Loucy (cell line): ENCODE measurements around the gene HES5.

Source experiments
- H2AFZ ChIP-seq: fragments of 200-600 bp; sonication (generic); 2 replicates; pipeline ENCODE4 v1.6.0; 2016; ENCODE audit warnings: antibody characterized with exemption, mild to moderate bottlenecking, low read length, moderate library complexity
- H3F3A ChIP-seq: fragments of 200-600 bp; 2 replicates; pipeline ENCODE4 v1.6.0; 2016; ENCODE audit warnings: antibody characterized with exemption, low read depth, mild to moderate bottlenecking
- H3K27me3 ChIP-seq: fragments of 200-600 bp; sonication (generic); 2 replicates; pipeline ENCODE4 v1.6.1; 2014; ENCODE audit warnings: low read length, mild to moderate bottlenecking; ENCODE audit not compliant: insufficient read depth, poor library complexity, severe bottlenecking
- H3K36me3 ChIP-seq: fragments of 200-600 bp; sonication (generic); 2 replicates; pipeline ENCODE4 v1.6.1; 2016; ENCODE audit warnings: low read length; ENCODE audit not compliant: insufficient read depth
- H3K4me1 ChIP-seq: fragments of 200-600 bp; sonication (generic); 2 replicates; pipeline ENCODE4 v1.5.1; 2014; ENCODE audit warnings: low read length, mild to moderate bottlenecking; ENCODE audit not compliant: insufficient read depth, poor library complexity, severe bottlenecking
- H3K4me2 ChIP-seq: fragments of 200-600 bp; sonication (generic); 2 replicates; pipeline ENCODE4 v1.6.0; 2014; ENCODE audit warnings: antibody characterized with exemption, low read length, low read depth, mild to moderate bottlenecking; ENCODE audit not compliant: poor library complexity, severe bottlenecking
- H3K4me3 ChIP-seq: fragments of 200-600 bp; sonication (generic); 2 replicates; pipeline ENCODE4 v1.5.1; 2014; ENCODE audit warnings: low read length, mild to moderate bottlenecking, mixed read lengths; ENCODE audit not compliant: poor library complexity, severe bottlenecking
- H3K79me2 ChIP-seq: fragments of 200-600 bp; sonication (generic); 2 replicates; pipeline ENCODE4 v1.6.1; 2014; ENCODE audit warnings: low read length; ENCODE audit not compliant: insufficient read depth
- H3K9ac ChIP-seq: fragments of 200-600 bp; sonication (generic); 2 replicates; pipeline ENCODE4 v1.6.0; 2014; ENCODE audit warnings: mild to moderate bottlenecking, low read depth, low read length, moderate library complexity; ENCODE audit not compliant: poor library complexity, severe bottlenecking
- H3K9me2 ChIP-seq: fragments of 200-600 bp; sonication (generic); replicated peaks from 2 replicates; pipeline ENCODE4 v1.6.1; 2016; ENCODE audit warnings: low read depth, low read length, mixed read lengths
- H3K9me3 ChIP-seq: fragments of 200-600 bp; sonication (generic); 2 replicates; pipeline ENCODE4 v1.6.1; 2014; ENCODE audit warnings: mild to moderate bottlenecking, antibody characterized with exemption, low read length, low read depth; ENCODE audit not compliant: insufficient read depth
- H4K20me1 ChIP-seq: fragments of 200-600 bp; sonication (generic); 2 replicates; pipeline ENCODE4 v1.6.0; 2014; ENCODE audit warnings: antibody characterized with exemption, low read length, mild to moderate bottlenecking; ENCODE audit not compliant: insufficient read depth, poor library complexity, severe bottlenecking
- CTCF ChIP-seq: fragments of 200-600 bp; sonication (generic); conservative IDR thresholded peaks from 2 replicates; pipeline ENCODE4 v1.5.1; 2014; ENCODE audit warnings: mild to moderate bottlenecking, antibody characterized with exemption, low read length
- EZH2phosphoT487 ChIP-seq: fragments of 200-600 bp; IDR thresholded peaks from 2 replicates; pipeline ENCODE4 v1.6.1; 2018; ENCODE audit warnings: antibody characterized with exemption, mild to moderate bottlenecking, moderate library complexity, borderline replicate concordance

Gene HES5

GRCh38 chr1:2504225-2504948, 25.7 kb downstream of the HES5 start:
- H3K36me3 ChIP-seq, result peaks cover 5% of the 10 kb centered on the region; the same call in 1 of the 2 replicates
- H3K79me2 ChIP-seq, result no peaks in the 10 kb centered on the region
- no peak overlapping the region for H3K4me2 ChIP-seq
- no peak overlapping the region for H3K4me3 ChIP-seq
- H2AFZ ChIP-seq, result no peak overlapping the region
- no peaks in the 10 kb centered on the region for H3F3A ChIP-seq
- TF ChIP-seq CTCF, result no peak
- TF ChIP-seq EZH2phosphoT487, result no peak
- H3K27me3 ChIP-seq, result no peaks in the 10 kb centered on the region
- no peak overlapping the region for H3K9ac ChIP-seq
- no peaks in the 10 kb centered on the region for H4K20me1 ChIP-seq
- H3K9me3 ChIP-seq, result no peaks in the 10 kb centered on the region
- H3K9me2 ChIP-seq, result no peaks in the 10 kb centered on the region
- H3K4me1 ChIP-seq, result peaks cover 18% of the 10 kb centered on the region

- Histone ChIP-seq H3K4me1 (peaks cover 23% of the 10 kb centered on the region), H3K9me3 (no peaks in the 10 kb centered on the region), H3K9me2 (no peaks in the 10 kb centered on the region), H2AFZ (no peak overlapping the region), H3K79me2 (no peaks in the 10 kb centered on the region), H3K36me3 (no peaks in the 10 kb centered on the region), H3K27me3 (no peaks in the 10 kb centered on the region), H3K4me3 (no peak overlapping the region), H3F3A (no peaks in the 10 kb centered on the region), H4K20me1 (no peaks in the 10 kb centered on the region), H3K4me2 (no peak overlapping the region), H3K9ac (no peak overlapping the region)
- TF ChIP-seq EZH2phosphoT487 (no peak), CTCF (no peak)
These were observed 26.4 kb downstream of the HES5 start for GRCh38 chr1:2503554-2504224.

- Histone ChIP-seq H3K9me2 (no peaks in the 10 kb centered on the region), H3K9ac (no peak overlapping the region), H4K20me1 (no peaks in the 10 kb centered on the region), H3K4me3 (no peak overlapping the region), H3K36me3 (no peaks in the 10 kb centered on the region), H3K9me3 (no peaks in the 10 kb centered on the region), H3K4me1 (peaks cover 23% of the 10 kb centered on the region), H3K27me3 (no peaks in the 10 kb centered on the region), H3F3A (no peaks in the 10 kb centered on the region), H2AFZ (no peak overlapping the region), H3K4me2 (no peak overlapping the region), H3K79me2 (no peaks in the 10 kb centered on the region)
- TF ChIP-seq EZH2phosphoT487 (no peak), CTCF (no peak)
These were observed 27.2 kb downstream of the HES5 start for GRCh38 chr1:2502661-2503553.
